ENCODE measurements around the gene SYT7.

The SYT7 gene

GRCh38 chr11:61534933-61535839, 45.7 kb downstream of the SYT7 start:
- no peak for DNase-seq

- DNase-seq = no peak
Observed at GRCh38 chr11:61534025-61534932, 46.6 kb downstream of the SYT7 start.

- no peak for DNase-seq
Observed at GRCh38 chr11:61533401-61533800, 47.5 kb downstream of the SYT7 start.

GRCh38 chr11:61533039-61533375, 47.9 kb downstream of the SYT7 start:
- no peak for DNase-seq

GRCh38 chr11:61532134-61533038, 48.5 kb downstream of the SYT7 start:
- peak; percentile 43 for DNase-seq

- DNase-seq = no peak
Observed at GRCh38 chr11:61531044-61531443, 49.8 kb downstream of the SYT7 start.

GRCh38 chr11:61529537-61530225, 51.2 kb downstream of the SYT7 start:
- DNase-seq = no peak

- DNase-seq = no peak
Observed at GRCh38 chr11:61528114-61528513, 52.8 kb downstream of the SYT7 start.

- no peak for DNase-seq
Observed at GRCh38 chr11:61526956-61527731, 53.7 kb downstream of the SYT7 start.

- DNase-seq = no peak
Observed at GRCh38 chr11:61526229-61526628, 54.6 kb downstream of the SYT7 start.

GRCh38 chr11:61524963-61525587, 55.8 kb downstream of the SYT7 start:
- DNase-seq = no peak

- no peak for DNase-seq
Observed at GRCh38 chr11:61524446-61524845, 56.4 kb downstream of the SYT7 start.

GRCh38 chr11:61522881-61523280, 58.0 kb downstream of the SYT7 start:
- DNase-seq = no peak

GRCh38 chr11:61518032-61518795, 62.7 kb downstream of the SYT7 start:
- no peak for DNase-seq

- DNase-seq = peak; percentile 73
Observed at GRCh38 chr11:61516675-61517572, 64.0 kb downstream of the SYT7 start.

- DNase-seq = no peak
Observed at GRCh38 chr11:61516191-61516590, 64.7 kb downstream of the SYT7 start.

GRCh38 chr11:61515686-61516085, 65.2 kb downstream of the SYT7 start:
- no peak for DNase-seq

GRCh38 chr11:61514050-61514917, 66.6 kb downstream of the SYT7 start:
- DNase-seq = no peak

All from activated CD8-positive, alpha-beta memory T cell treated with anti-CD3 and anti-CD28 coated beads, Interleukin-2, amount 50 U/mL, for 4 hours (primary cell).